ENCODE measurements around the gene FAM193B. TPM values are rescaled to one million over a fixed set of nuclear protein-coding genes. Genes with fewer than 3 reads are reported as not detected.
A peak's percentile ranks its signal among the peaks of the same experiment; 100 is the strongest.

FAM193B gene
- total and polyA plus RNA-seq, 4 experiments from 2014 or later = 1.9 to 252 (median 120) TPM

GRCh38 chr5:177520271-177520670, 34.1 kb downstream of the FAM193B start:
- Mint-ChIP-seq H3K4me3 (peak overlapping the region in 2 of 8 donors; percentile 13 to 33), H3K27me3 (no peaks in the 10 kb centered on the region), H3K9me3 (no peaks in the 10 kb centered on the region), H3K4me1 (peaks cover 28 to 50% (median 37%) of the 10 kb centered on the region in 4 donors), H3K27ac (peak overlapping the region; percentile 16 to 79 (median 53)), H3K36me3 (peaks cover 12 to 34% of the 10 kb centered on the region in 2 donors)
- H3K27ac ChIP-seq (ENCODE audit: low read depth, low read length) = no peak overlapping the region
- POLR2A ChIA-PET (ENCODE audit: partially characterized antibody) = interaction anchor here (0.5 to 2.2 kb wide), 3 partner anchors 11 to 73 kb away, joined by 4 to 5 read pairs (median 4); no protein-coding TSS in a partner anchor
- H3K4me1 ChIP-seq (ENCODE audit: insufficient read depth, low read length) = peaks cover 31% of the 10 kb centered on the region
- intact Hi-C loops (cut with micrococcal nuclease) = no loop called here
- H3K4me3 ChIP-seq (ENCODE audit: low read length in 2 of 2) = no peak overlapping the region
- no peaks in the 10 kb centered on the region for H3K27me3 ChIP-seq (ENCODE audit: insufficient read depth, low read length)
- DNase-seq = no peak
- H3K9me3 ChIP-seq (ENCODE audit: control insufficient read depth in 1 of 2, low read length in 2 of 2) = no peaks in the 10 kb centered on the region
- H3K36me3 ChIP-seq (ENCODE audit: insufficient read depth, low read length) = peaks cover 12% of the 10 kb centered on the region
- CTCF ChIA-PET (ENCODE audit: partially characterized antibody) = interaction anchor here (0.6 to 1.7 kb wide), 3 partner anchors 13 to 130 kb away, joined by 3 to 4 read pairs (median 3); no protein-coding TSS in a partner anchor

DNA sequence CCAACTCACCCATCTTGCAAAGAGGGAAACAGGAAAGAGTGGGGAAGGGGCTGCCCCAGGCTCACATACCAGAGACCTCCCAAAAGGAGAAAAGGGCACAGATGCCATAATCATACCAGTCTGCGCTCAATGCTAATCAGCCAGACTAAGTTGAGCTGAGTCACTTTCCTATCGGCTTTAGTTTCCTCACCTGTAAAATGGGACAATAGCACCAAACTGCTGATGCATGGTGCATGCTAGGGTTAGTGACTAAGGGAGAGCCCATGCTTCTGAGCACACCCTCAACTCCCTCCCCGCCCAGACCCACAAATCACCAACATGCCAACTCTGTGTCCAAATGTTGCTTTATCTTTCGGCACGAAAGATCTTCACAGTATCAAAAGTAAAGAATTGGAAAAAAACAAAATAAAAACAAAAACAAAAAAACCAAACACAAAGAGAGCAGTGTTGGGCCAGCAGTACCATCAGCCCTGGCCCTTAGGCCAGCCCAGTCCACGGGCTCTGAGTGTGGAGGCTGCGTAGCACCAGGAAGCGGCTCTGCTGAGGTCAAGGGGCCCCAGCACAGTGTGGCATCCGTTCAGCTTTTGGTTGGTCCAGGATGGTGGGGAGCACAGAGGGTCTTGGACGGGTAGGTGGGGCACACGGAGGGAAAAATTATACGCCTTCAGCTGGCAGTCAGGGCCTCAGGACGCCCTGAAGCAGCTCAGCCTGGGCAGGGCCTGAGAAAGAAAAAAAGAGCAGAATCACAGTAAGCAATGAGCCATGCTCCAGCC, 34.7 kb downstream of the FAM193B start:
- Histone ChIP-seq H3K4me3 (ENCODE audit: low read length in 2 of 2) (no peak overlapping the region), H3K4me1 (ENCODE audit: insufficient read depth, low read length) (peaks cover 35% of the 10 kb centered on the region), H3K27ac (ENCODE audit: low read depth, low read length) (no peak overlapping the region), H3K9me3 (ENCODE audit: control insufficient read depth in 1 of 2, low read length in 2 of 2) (no peaks in the 10 kb centered on the region), H3K36me3 (ENCODE audit: insufficient read depth, low read length) (peaks cover 12% of the 10 kb centered on the region), H3K27me3 (ENCODE audit: insufficient read depth, low read length) (no peaks in the 10 kb centered on the region)
- intact Hi-C loops (cut with micrococcal nuclease) = no loop called here
- ChIA-PET CTCF (ENCODE audit: partially characterized antibody) (interaction anchor here (0.6 to 1.7 kb wide), 4 partner anchors 8 to 129 kb away, joined by 3 to 4 read pairs (median 3); no protein-coding TSS in a partner anchor), POLR2A (ENCODE audit: partially characterized antibody) (interaction anchor here (0.6 to 2.2 kb wide), 2 partner anchors 11 to 26 kb away, joined by 4 to 5 read pairs; no protein-coding TSS in a partner anchor)
- Mint-ChIP-seq H3K4me1 (peaks cover 30 to 55% (median 40%) of the 10 kb centered on the region in 4 donors), H3K27ac (peak overlapping the region in 6 of 7 donors; percentile 29 to 77 (median 60)), H3K27me3 (no peaks in the 10 kb centered on the region), H3K4me3 (peak overlapping the region in 3 of 8 donors; percentile 33 to 52 (median 43)), H3K9me3 (no peaks in the 10 kb centered on the region), H3K36me3 (peaks cover 12 to 38% of the 10 kb centered on the region in 2 donors)
- DNase-seq = no peak

GRCh38 chr5:177516601-177517568, 37.5 kb downstream of the FAM193B start, which contains the start of gene DDX41:
TSS of gene DDX41 (minus strand) at chr5:177516961. CDS start at chr5:177516945, 16 bp downstream.
- Mint-ChIP-seq H3K9me3 (no peaks in the 10 kb centered on the region), H3K27me3 (no peaks in the 10 kb centered on the region), H3K4me3 (peak within 1 kb of the TSS; percentile 93 to 100 (median 96)), H3K27ac (peak within 1 kb of the TSS; percentile 82 to 99 (median 95)), H3K36me3 (peaks cover 21 to 52% of the 10 kb centered on the region in 2 donors), H3K4me1 (peaks cover 31 to 62% (median 43%) of the 10 kb centered on the region in 4 donors)
- ChIA-PET CTCF (ENCODE audit: partially characterized antibody) (interaction anchor here (1.1 to 2.1 kb wide), 7 partner anchors 16 to 207 kb away, joined by 3 to 13 read pairs (median 3); no protein-coding TSS in a partner anchor), POLR2A (ENCODE audit: partially characterized antibody) (interaction anchor here (0.8 to 3.1 kb wide), 8 partner anchors 16 to 213 kb away, joined by 3 to 11 read pairs (median 4); partner anchors contain the start of genes B4GALT7, LMAN2, PDLIM7 and PRELID1)
- Histone ChIP-seq H3K4me3 (ENCODE audit: low read length in 2 of 2) (peak within 1 kb of the TSS; percentile 88 to 93), H3K27ac (ENCODE audit: low read depth, low read length) (peak within 1 kb of the TSS; percentile 71), H3K9me3 (ENCODE audit: control insufficient read depth in 1 of 2, low read length in 2 of 2) (no peaks in the 10 kb centered on the region), H3K27me3 (ENCODE audit: insufficient read depth, low read length) (no peaks in the 10 kb centered on the region), H3K4me1 (ENCODE audit: insufficient read depth, low read length) (peaks cover 37% of the 10 kb centered on the region), H3K36me3 (ENCODE audit: insufficient read depth, low read length) (peaks cover 33% of the 10 kb centered on the region)
- peak; percentile 95 to 97 (median 95) for DNase-seq
- intact Hi-C loops (cut with micrococcal nuclease) = loop anchor here (1.0 to 2.0 kb wide), 4 partner anchors 20 to 83 kb away; partner anchors contain the start of genes B4GALT7, FAM193B, PDLIM7 and TMED9

- Histone ChIP-seq H3K27ac (ENCODE audit: low read depth, low read length) (peak overlapping the region; percentile 71), H3K27me3 (ENCODE audit: insufficient read depth, low read length) (no peaks in the 10 kb centered on the region), H3K4me1 (ENCODE audit: insufficient read depth, low read length) (peaks cover 29% of the 10 kb centered on the region), H3K9me3 (ENCODE audit: control insufficient read depth in 1 of 2, low read length in 2 of 2) (no peaks in the 10 kb centered on the region), H3K4me3 (ENCODE audit: low read length in 2 of 2) (peak overlapping the region; percentile 88 to 93), H3K36me3 (ENCODE audit: insufficient read depth, low read length) (peaks cover 42% of the 10 kb centered on the region)
- DNase-seq = no peak
- Mint-ChIP-seq H3K9me3 (no peaks in the 10 kb centered on the region), H3K27me3 (no peaks in the 10 kb centered on the region), H3K4me1 (peaks cover 28 to 50% (median 34%) of the 10 kb centered on the region in 4 donors), H3K36me3 (peaks cover 27 to 52% of the 10 kb centered on the region in 2 donors), H3K27ac (peak overlapping the region in 5 of 7 donors; percentile 15 to 96 (median 72)), H3K4me3 (peak overlapping the region; percentile 93 to 100 (median 96))
- POLR2A ChIA-PET (ENCODE audit: partially characterized antibody) = interaction anchor here (1.1 to 3.1 kb wide), 4 partner anchors 9 to 77 kb away, joined by 4 to 11 read pairs (median 8); partner anchors contain the start of gene PDLIM7
- CTCF ChIA-PET (ENCODE audit: partially characterized antibody) = interaction anchor here (1.1 to 2.1 kb wide), 5 partner anchors 14 to 206 kb away, joined by 3 to 13 read pairs (median 4); no protein-coding TSS in a partner anchor
- intact Hi-C loops (cut with micrococcal nuclease) = no loop called here
These were observed 38.8 kb downstream of the FAM193B start for GRCh38 chr5:177515580-177515979.

DNA sequence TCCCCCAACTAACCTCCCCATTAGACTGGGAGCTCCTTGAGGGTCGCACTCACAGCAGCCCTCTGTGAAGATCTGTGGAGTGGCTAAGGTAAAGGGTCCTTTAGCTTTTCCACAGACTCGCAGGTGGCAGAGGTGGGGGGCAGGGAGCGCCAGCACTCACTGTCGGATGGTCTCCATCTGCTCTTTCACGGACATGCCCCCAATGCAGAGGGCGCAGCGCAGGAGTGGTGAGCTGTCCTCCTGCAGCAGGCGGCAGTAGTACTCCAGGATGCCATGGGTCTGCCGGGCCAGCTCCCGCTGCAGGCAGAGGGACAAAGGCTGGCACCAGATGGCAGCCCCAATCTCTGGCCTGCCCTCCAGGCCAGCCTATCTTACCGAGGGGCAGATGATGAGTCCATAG, 39.8 kb downstream of the FAM193B start:
- Histone ChIP-seq H3K27me3 (ENCODE audit: insufficient read depth, low read length) (no peaks in the 10 kb centered on the region), H3K4me3 (ENCODE audit: low read length in 2 of 2) (no peak overlapping the region), H3K27ac (ENCODE audit: low read depth, low read length) (no peak overlapping the region), H3K4me1 (ENCODE audit: insufficient read depth, low read length) (peaks cover 26% of the 10 kb centered on the region), H3K9me3 (ENCODE audit: control insufficient read depth in 1 of 2, low read length in 2 of 2) (no peaks in the 10 kb centered on the region), H3K36me3 (ENCODE audit: insufficient read depth, low read length) (peaks cover 42% of the 10 kb centered on the region)
- peak overlapping the region in 1 of 7 donors; percentile 11 for H3K27ac Mint-ChIP-seq
- no peaks in the 10 kb centered on the region for H3K9me3 Mint-ChIP-seq
- DNase-seq = no peak
- no peaks in the 10 kb centered on the region for H3K27me3 Mint-ChIP-seq
- peaks cover 24 to 45% of the 10 kb centered on the region in 2 donors for H3K36me3 Mint-ChIP-seq
- ChIA-PET POLR2A (ENCODE audit: partially characterized antibody) (no interaction called here), CTCF (ENCODE audit: partially characterized antibody) (no interaction called here)
- intact Hi-C loops (cut with micrococcal nuclease) = no loop called here
- peaks cover 23 to 39% (median 28%) of the 10 kb centered on the region in 4 donors for H3K4me1 Mint-ChIP-seq
- peak overlapping the region in 1 of 8 donors; percentile 68 for H3K4me3 Mint-ChIP-seq

GRCh38 chr5:177513500-177513899, 40.9 kb downstream of the FAM193B start:
- H3K27ac Mint-ChIP-seq = peak overlapping the region in 1 of 7 donors; percentile 18
- no peak overlapping the region for H3K4me3 Mint-ChIP-seq
- Histone ChIP-seq H3K36me3 (ENCODE audit: insufficient read depth, low read length) (peaks cover 42% of the 10 kb centered on the region), H3K27ac (ENCODE audit: low read depth, low read length) (no peak overlapping the region), H3K4me3 (ENCODE audit: low read length in 2 of 2) (no peak overlapping the region), H3K27me3 (ENCODE audit: insufficient read depth, low read length) (no peaks in the 10 kb centered on the region), H3K4me1 (ENCODE audit: insufficient read depth, low read length) (peaks cover 17% of the 10 kb centered on the region), H3K9me3 (ENCODE audit: control insufficient read depth in 1 of 2, low read length in 2 of 2) (no peaks in the 10 kb centered on the region)
- intact Hi-C loops (cut with micrococcal nuclease) = no loop called here
- H3K36me3 Mint-ChIP-seq = peaks cover 24 to 44% of the 10 kb centered on the region in 2 donors
- H3K27me3 Mint-ChIP-seq = no peaks in the 10 kb centered on the region
- H3K9me3 Mint-ChIP-seq = no peaks in the 10 kb centered on the region
- ChIA-PET CTCF (ENCODE audit: partially characterized antibody) (no interaction called here), POLR2A (ENCODE audit: partially characterized antibody) (no interaction called here)
- H3K4me1 Mint-ChIP-seq = peaks cover 19 to 32% (median 25%) of the 10 kb centered on the region in 4 donors
- no peak for DNase-seq

Data from CD4-positive, alpha-beta memory T cell (primary cell).